ENCODE measurements around the gene RERE. TPM values are rescaled to one million over a fixed set of nuclear protein-coding genes. Genes with fewer than 3 reads are reported as not detected.

RERE gene
- total RNA-seq, 1 experiment from 2014 or later, result 161 TPM

GRCh38 chr1:8354038-8354437, 463.4 kb downstream of the RERE start:
- CTCF ChIA-PET, result no interaction called here
- POLR2A ChIA-PET, result no interaction called here
- Mint-ChIP-seq H3K4me3 (no peak overlapping the region), H3K27me3 (ENCODE audit: low read depth) (no peaks in the 10 kb centered on the region), H3K4me1 (peaks cover 20% of the 10 kb centered on the region), H3K9me3 (no peaks in the 10 kb centered on the region), H3K36me3 (peaks cover 34% of the 10 kb centered on the region), H3K27ac (peak overlapping the region; percentile 34; the same call in 1 of the 2 replicates)
- DNase-seq (ENCODE audit: low spot score) (no peak), ATAC-seq (no peak)
- TF ChIP-seq USF2 (CRISPR knock-in tag; IDR thresholded peaks at IDR 0.05), result no peak
- TF ChIP-seq ETV6 (CRISPR knock-in tag; IDR thresholded peaks at IDR 0.05), result no peak
- no peak for TF ChIP-seq TCF7 (CRISPR knock-in tag; IDR thresholded peaks at IDR 0.05; ENCODE audit: low read depth)
- TF ChIP-seq KAT7 (CRISPR knock-in tag; IDR thresholded peaks at IDR 0.05; ENCODE audit: borderline replicate concordance), result no peak
- no peak for TF ChIP-seq E2F4 (CRISPR knock-in tag; IDR thresholded peaks at IDR 0.05; ENCODE audit: borderline replicate concordance, low read depth)
- TF ChIP-seq CBFB (CRISPR knock-in tag; IDR thresholded peaks at IDR 0.05; ENCODE audit: low read depth), result no peak
- no peak for TF ChIP-seq HMGXB4 (CRISPR knock-in tag; IDR thresholded peaks at IDR 0.05)
- TF ChIP-seq ZNF281 (CRISPR knock-in tag; IDR thresholded peaks at IDR 0.05), result no peak
- TF ChIP-seq ELF4 (CRISPR knock-in tag; IDR thresholded peaks at IDR 0.05; ENCODE audit: low read depth), result no peak
- no peak for TF ChIP-seq MYBL2 (CRISPR knock-in tag; IDR thresholded peaks at IDR 0.05)
- TF ChIP-seq ZNF121 (CRISPR knock-in tag; IDR thresholded peaks at IDR 0.05), result no peak
- no peak for TF ChIP-seq SMAD4 (CRISPR knock-in tag; IDR thresholded peaks at IDR 0.05)
- TF ChIP-seq IRF2 (CRISPR knock-in tag; IDR thresholded peaks at IDR 0.05; ENCODE audit: borderline replicate concordance, low read depth), result no peak

- H3K36me3 Mint-ChIP-seq, result peaks cover 33% of the 10 kb centered on the region
- ChIA-PET CTCF (interaction anchor here (0.9 to 7.6 kb wide), 5 partner anchors 10 to 378 kb away, joined by 3 to 97 read pairs (median 4); partner anchors contain the start of gene SLC45A1), POLR2A (no interaction called here)
- ATAC-seq (no peak), DNase-seq (ENCODE audit: low spot score) (no peak)
- H3K4me1 Mint-ChIP-seq, result peaks cover 26% of the 10 kb centered on the region
- TF ChIP-seq FOXP4 (CRISPR knock-in tag; IDR thresholded peaks at IDR 0.05) (no peak), ZNF138 (CRISPR knock-in tag; conservative IDR thresholded peaks at IDR 0.05) (no peak)
- H3K27me3 Mint-ChIP-seq (ENCODE audit: low read depth), result no peaks in the 10 kb centered on the region
- H3K4me3 Mint-ChIP-seq, result no peak overlapping the region
- no peaks in the 10 kb centered on the region for H3K9me3 Mint-ChIP-seq
- peak overlapping the region; percentile 78 for H3K27ac Mint-ChIP-seq
Measured at GRCh38 chr1:8352886-8353785, 464.3 kb downstream of the RERE start.

All from WTC11 (cell line).